ENCODE results near the gene SMPD1. TPM values are rescaled to one million over a fixed set of nuclear protein-coding genes. Genes with fewer than 3 reads are reported as not detected.

SMPD1 gene
- total and polyA plus RNA-seq, 9 of the 15 experiments (the other 6 are each of a cell fraction or from before 2014, with no cell fraction given), result 0.90 to 9.9 (median 5.2) TPM

GRCh38 chr11:6390718-6391469, 620 bp downstream of the SMPD1 start:
- no peak for ATAC-seq
- Histone ChIP-seq H3K79me2 (ENCODE audit: control insufficient read depth, insufficient read depth, low read length) (0 out of 3 replicates have a peak, but pooled peaks cover 7% of the 10 kb centered on the region), H3K9me3 (replicated peaks; ENCODE audit: control insufficient read depth, insufficient read depth, low read depth, low read length) (no peaks in the 10 kb centered on the region), H3K9ac (ENCODE audit: insufficient read depth in 1 of 2, low read depth in 2 of 2, low read length in 2 of 2) (peak overlapping the region; percentile 67 to 95), H3K4me1 (replicated peaks in 1 of 2; ENCODE audit: control insufficient read depth in 2 of 2, insufficient read depth in 2 of 2, low read length in 2 of 2) (peaks cover 22 to 32% of the 10 kb centered on the region in 2 experiments), H3K4me3 (peak overlapping the region; percentile 73), H3K27ac (ENCODE audit: extremely low read depth, low read depth, low read length) (peak overlapping the region; percentile 52; the same call in 2 of the 3 replicates), H2AFZ (ENCODE audit: low read depth, low read length) (peak overlapping the region; percentile 95), H3K4me2 (ENCODE audit: insufficient read depth, low read length) (peak overlapping the region; percentile 87), H4K20me1 (replicated peaks; ENCODE audit: control insufficient read depth, insufficient read depth, low read length) (no peaks in the 10 kb centered on the region), H3K9me1 (ENCODE audit: control insufficient read depth, insufficient read depth, low read length) (no peaks in the 10 kb centered on the region), H3K36me3 (ENCODE audit: control insufficient read depth, insufficient read depth, low read length) (no peaks in the 10 kb centered on the region), H3K27me3 (ENCODE audit: control insufficient read depth in 2 of 2, insufficient read depth in 2 of 2, low read length in 2 of 2) (no peaks in the 10 kb centered on the region)
- DNase-seq (ENCODE audit: extremely low read depth in 1 of 4, low spot score in 3 of 4), result no peak
- 29% methylated on average over 16 of the region's 19 CpGs for WGBS (ENCODE audit: insufficient coverage, low coverage, missing lambda C conversion rate)
- TSS peak; percentile 86 for BruUV-seq (replicated peaks)
- in situ Hi-C loops (cut with MboI) (no loop called here), intact Hi-C loops (cut with micrococcal nuclease) (no loop called here)
- no peak for FAIRE-seq
- TF ChIP-seq ZBTB9 (CRISPR knock-in tag; IDR thresholded peaks at IDR 0.05) (0 out of 2 replicates have a peak, but pooled peaks have one; percentile 48), FOXP4 (CRISPR knock-in tag; IDR thresholded peaks at IDR 0.05; ENCODE audit: borderline replicate concordance) (no peak), GABPB1 (CRISPR knock-in tag; IDR thresholded peaks at IDR 0.05) (peak; percentile 5; the same call in 1 of the 2 replicates), ZFX (CRISPR knock-in tag; IDR thresholded peaks at IDR 0.05) (peak; percentile 47), CBX1 (IDR thresholded peaks at IDR 0.05; ENCODE audit: low read depth) (peak; percentile 4; the same call in 1 of the 2 replicates), LARP7 (IDR thresholded peaks at IDR 0.05) (no peak)
- ChIA-PET CTCF (ENCODE audit: low intra/inter-chr PET ratio) (no interaction called here), POLR2A (interaction anchor here (0.6 to 1.1 kb wide), 3 partner anchors 8 to 589 kb away, joined by 3 to 7 read pairs (median 4); no protein-coding TSS in a partner anchor)

Measured in K562 (cell line).